Stimulated activated memory B cell treated with anti-CD40 and anti-IgM and Interleukin-4, amounts not matched to agents 10 μg/mL and 1 μg/mL and 100 μg/mL, for 72 hours (primary cell): Measurements from ENCODE around the gene KLRC3.
A peak's percentile ranks its signal among the peaks of the same experiment; 100 is the strongest.
"Not testable (repeated sequence)": the region's sequence is repeated elsewhere in the genome, so short reads cannot be mapped to it uniquely, and the experiment has no call there.

Experiments
- ATAC-seq: fragments of 150-1000 bp; cut with Tn5 transposase; 2 replicates; pipeline ENCODE4 v1.10.0; 2021
- H3K27ac Mint-ChIP-seq: one replicate; pipeline ENCODE4 v1.8.0; 2022; ENCODE audit warnings: mild to moderate bottlenecking, mixed read lengths
- H3K27me3 Mint-ChIP-seq: one replicate; pipeline ENCODE4 v1.8.0; 2022; ENCODE audit warnings: mixed read lengths
- H3K36me3 Mint-ChIP-seq: one replicate; pipeline ENCODE4 v1.8.0; 2022; ENCODE audit warnings: mixed read lengths
- H3K4me1 Mint-ChIP-seq: one replicate; pipeline ENCODE4 v1.8.0; 2022; ENCODE audit warnings: mixed read lengths
- H3K4me3 Mint-ChIP-seq: one replicate; pipeline ENCODE4 v1.8.0; 2022; ENCODE audit warnings: mild to moderate bottlenecking, moderate library complexity, mixed read lengths
- H3K9me3 Mint-ChIP-seq: one replicate; pipeline ENCODE4 v1.8.0; 2022; ENCODE audit warnings: mixed read lengths

Gene KLRC3

DNA sequence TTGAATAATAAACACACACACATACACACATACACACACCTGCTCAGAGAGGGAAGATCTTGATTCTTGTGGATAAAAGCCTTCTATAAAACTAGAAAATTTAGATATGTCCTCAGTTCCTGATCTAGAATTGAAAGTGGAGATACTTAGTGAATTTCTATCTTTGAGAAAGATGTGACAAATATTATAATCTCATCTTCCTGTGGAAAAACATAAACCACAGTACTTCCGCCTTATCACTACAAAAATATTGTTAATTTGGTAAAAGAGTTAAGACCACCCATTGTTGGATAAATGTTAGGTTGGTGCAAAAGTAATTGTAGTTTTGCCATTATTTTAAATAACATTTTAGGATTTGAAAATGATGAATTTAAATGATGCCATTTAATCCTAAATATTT is 30.5 kb downstream of the KLRC3 start, which contains the start of gene KLRK1:
TSS of gene KLRK1 (minus strand) at position 138 of the 400 bp plus-strand sequence. CDS start 1,231 bp downstream, outside the sequence.
- Mint-ChIP-seq H3K27me3 (no peaks in the 10 kb centered on the region), H3K4me3 (peak within 1 kb of the TSS; percentile 68), H3K36me3 (no peaks in the 10 kb centered on the region), H3K4me1 (peaks cover 20% of the 10 kb centered on the region), H3K27ac (peak within 1 kb of the TSS; percentile 77), H3K9me3 (no peaks in the 10 kb centered on the region)
- ATAC-seq = no peak

DNA sequence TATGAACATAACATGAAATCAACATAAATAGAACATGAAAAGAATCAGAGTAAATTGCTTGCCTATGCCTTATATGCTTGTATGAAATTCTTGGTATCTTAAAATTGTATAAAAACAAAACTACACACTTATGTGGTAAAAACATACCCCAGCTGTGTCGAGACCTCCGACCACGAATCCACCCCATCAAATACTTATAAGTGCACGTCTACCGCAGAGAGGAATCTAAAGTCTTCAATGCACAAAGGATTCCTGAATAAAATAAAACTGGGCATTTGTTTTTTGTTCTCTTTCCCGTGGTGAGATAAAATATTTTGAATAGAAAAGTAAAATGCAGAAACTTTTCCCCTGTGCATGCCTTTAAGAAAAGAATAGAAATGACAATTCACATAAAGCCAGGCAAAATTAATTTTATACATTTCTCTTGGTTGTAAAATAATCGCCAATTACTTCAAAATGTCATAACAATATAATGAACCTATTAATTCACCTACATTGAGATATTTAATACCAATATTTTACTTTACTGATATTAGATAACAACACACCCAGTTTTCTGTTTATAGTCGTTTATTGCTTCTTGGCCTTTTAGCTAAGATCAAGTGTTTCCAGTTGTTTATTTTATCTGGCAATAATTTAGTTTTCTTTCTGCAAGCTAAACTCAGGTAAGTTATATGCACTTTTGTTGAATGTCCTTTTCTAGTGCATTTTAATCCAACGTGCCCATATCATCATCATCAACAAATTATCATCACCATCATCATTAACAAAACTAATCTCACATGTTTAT is 31.6 kb downstream of the KLRC3 start:
- Mint-ChIP-seq H3K27ac (peak overlapping the region; percentile 77), H3K4me1 (peaks cover 12% of the 10 kb centered on the region), H3K4me3 (peak overlapping the region; percentile 68), H3K9me3 (peaks cover 5% of the 10 kb centered on the region), H3K36me3 (no peaks in the 10 kb centered on the region), H3K27me3 (peaks cover 11% of the 10 kb centered on the region)
- no peak for ATAC-seq

DNA sequence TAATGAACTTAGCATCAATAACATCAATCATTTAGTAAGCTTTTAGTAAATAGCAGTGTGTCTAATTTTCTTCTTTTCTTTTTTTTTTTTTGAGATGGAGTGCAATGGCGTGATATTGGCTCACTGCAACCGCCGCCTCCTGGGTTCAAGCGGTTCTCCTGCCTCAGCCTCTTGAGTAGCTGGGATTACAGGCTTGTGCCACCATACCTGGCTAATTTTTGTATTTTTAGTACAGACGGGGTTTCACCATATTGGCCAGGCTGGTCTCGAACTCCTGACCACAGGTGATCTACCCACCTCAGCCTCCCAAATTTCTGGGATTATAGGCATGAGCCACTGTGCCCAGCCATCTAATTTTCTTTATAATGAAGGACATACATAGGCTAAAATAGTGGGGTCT is 32.9 kb downstream of the KLRC3 start:
- not testable (repeated sequence) for ATAC-seq, H3K36me3 Mint-ChIP-seq, H3K4me1 Mint-ChIP-seq, H3K9me3 Mint-ChIP-seq, H3K4me3 Mint-ChIP-seq
- peak overlapping the region; percentile 37 for H3K27ac Mint-ChIP-seq
- H3K27me3 Mint-ChIP-seq = peaks cover 11% of the 10 kb centered on the region

DNA sequence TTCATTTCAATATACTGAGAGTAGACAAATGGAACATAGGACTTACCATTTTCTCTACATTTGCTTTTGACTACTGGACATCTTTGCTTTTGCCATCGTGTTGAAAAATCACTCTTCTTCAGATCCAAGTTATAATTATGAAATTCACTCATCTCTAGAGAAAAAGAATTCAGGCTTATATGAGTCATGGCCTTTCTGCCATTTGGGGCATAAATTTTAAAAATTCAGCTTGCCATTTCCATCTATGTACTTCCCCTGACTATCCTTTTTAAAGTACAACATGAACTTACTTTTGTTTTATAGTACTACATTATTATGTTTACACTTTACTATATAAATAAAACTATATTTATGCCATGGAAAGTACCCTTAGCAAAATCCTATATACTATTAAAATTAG is 33.5 kb downstream of the KLRC3 start:
- peak overlapping the region; percentile 37 for H3K27ac Mint-ChIP-seq
- peaks cover 12% of the 10 kb centered on the region for H3K27me3 Mint-ChIP-seq
- H3K9me3 Mint-ChIP-seq = peaks cover 5% of the 10 kb centered on the region
- peaks cover 7% of the 10 kb centered on the region for H3K4me1 Mint-ChIP-seq
- no peaks in the 10 kb centered on the region for H3K36me3 Mint-ChIP-seq
- H3K4me3 Mint-ChIP-seq = no peak overlapping the region
- ATAC-seq = no peak

DNA sequence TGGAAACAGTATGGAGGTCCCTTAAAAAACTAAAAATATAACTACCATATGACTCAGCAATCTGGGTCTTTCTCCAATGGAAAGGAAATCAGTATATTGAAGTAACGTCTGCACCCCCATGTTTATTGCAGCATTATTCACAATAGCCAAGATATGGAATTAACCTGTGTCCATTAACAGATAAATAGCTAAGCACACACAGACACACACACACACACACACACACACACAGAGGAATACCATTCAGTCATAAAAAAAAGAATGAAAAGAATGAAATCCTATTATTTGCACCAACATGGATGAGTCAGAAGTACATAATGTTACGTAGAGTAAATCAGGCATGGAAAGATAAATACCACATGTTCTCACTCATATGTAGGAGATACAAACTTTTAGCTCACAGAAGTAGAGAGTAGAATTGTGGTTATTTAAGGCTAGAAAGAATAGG is 35.2 kb downstream of the KLRC3 start:
- peak overlapping the region; percentile 0 for H3K4me3 Mint-ChIP-seq
- H3K27me3 Mint-ChIP-seq = peaks cover 29% of the 10 kb centered on the region
- H3K27ac Mint-ChIP-seq = no peak overlapping the region
- peaks cover 9% of the 10 kb centered on the region for H3K36me3 Mint-ChIP-seq
- H3K4me1 Mint-ChIP-seq = peaks cover 5% of the 10 kb centered on the region
- H3K9me3 Mint-ChIP-seq = peaks cover 5% of the 10 kb centered on the region
- no peak for ATAC-seq

DNA sequence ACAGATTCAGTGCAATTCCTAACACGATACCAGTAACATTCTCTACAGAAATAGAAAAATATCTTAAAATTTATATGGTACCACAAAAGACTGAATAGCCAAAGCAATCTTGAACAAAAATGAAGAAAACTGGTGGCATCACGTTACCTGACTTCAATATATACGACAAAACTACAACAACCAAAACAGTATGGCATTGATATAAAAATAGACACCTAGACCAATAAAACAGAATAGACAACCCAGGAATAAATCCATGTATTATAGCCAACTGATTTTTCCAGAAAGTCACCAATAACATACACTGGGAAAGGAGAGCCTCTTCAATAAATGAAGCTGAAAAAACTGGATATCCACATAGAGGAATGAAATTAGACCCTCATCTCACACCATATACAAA is 36.2 kb downstream of the KLRC3 start:
- peaks cover 31% of the 10 kb centered on the region for H3K27me3 Mint-ChIP-seq
- no peak overlapping the region for H3K27ac Mint-ChIP-seq
- H3K4me3 Mint-ChIP-seq = peak overlapping the region; percentile 13
- peaks cover 5% of the 10 kb centered on the region for H3K9me3 Mint-ChIP-seq
- no peaks in the 10 kb centered on the region for H3K4me1 Mint-ChIP-seq
- peaks cover 9% of the 10 kb centered on the region for H3K36me3 Mint-ChIP-seq
- no peak for ATAC-seq

DNA sequence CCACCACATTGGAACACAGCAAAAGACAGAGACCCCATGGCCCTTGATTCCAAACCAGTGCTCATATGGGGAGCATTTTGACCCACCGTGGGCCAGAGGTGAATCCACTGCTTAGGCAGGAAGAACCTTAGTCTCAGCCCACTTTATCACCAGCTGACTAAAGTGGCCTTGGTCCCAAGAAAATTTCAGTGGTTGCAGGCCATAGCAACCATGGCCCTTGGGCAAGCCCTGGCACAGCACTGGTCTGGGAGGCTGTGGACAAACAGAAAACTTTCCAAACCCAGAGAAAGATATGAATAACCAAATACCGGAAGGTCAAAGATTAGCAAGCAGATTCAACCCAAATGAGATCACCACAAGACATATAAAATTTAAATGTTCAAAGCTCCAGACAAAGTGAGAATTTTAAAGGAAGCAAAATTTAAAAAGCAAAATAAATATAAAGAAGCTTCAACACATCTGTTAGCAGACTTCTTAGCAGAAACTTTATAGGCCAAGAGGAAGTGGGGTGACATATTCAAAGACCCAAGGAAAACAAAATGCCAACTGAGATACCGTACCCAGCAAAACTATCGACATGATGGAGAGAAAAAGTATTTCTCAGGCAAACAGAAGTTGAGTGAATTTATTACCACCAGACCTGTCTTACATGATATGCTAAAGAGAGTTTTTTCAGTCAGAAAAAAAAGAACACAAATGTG is 38.3 kb downstream of the KLRC3 start:
- Mint-ChIP-seq H3K4me1 (no peaks in the 10 kb centered on the region), H3K4me3 (no peak overlapping the region), H3K27me3 (peaks cover 31% of the 10 kb centered on the region), H3K27ac (no peak overlapping the region), H3K9me3 (peaks cover 5% of the 10 kb centered on the region), H3K36me3 (peaks cover 9% of the 10 kb centered on the region)
- ATAC-seq = no peak

DNA sequence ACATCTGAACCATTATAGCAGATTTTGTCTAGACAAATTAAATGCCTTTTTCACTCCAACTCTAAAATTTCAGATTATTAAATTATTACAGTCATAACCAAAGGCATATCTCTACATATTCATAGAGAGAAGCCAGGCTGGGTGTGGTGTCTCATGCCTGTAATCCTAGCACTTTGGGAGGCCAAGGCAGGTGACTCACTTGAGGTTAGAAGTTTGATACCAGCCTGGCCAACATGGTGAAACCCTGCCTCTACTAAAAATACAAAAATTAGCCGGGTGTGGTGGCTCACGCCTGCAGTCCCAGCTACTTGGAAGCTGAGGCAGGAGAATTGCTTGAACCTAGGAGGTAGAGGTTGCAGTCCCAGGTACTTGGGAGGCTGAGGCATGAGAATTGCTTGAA is 41.7 kb downstream of the KLRC3 start:
- not testable (repeated sequence) for H3K9me3 Mint-ChIP-seq, H3K27ac Mint-ChIP-seq, H3K4me3 Mint-ChIP-seq, ATAC-seq, H3K4me1 Mint-ChIP-seq
- Mint-ChIP-seq H3K27me3 (peaks cover 20% of the 10 kb centered on the region), H3K36me3 (peaks cover 14% of the 10 kb centered on the region)

DNA sequence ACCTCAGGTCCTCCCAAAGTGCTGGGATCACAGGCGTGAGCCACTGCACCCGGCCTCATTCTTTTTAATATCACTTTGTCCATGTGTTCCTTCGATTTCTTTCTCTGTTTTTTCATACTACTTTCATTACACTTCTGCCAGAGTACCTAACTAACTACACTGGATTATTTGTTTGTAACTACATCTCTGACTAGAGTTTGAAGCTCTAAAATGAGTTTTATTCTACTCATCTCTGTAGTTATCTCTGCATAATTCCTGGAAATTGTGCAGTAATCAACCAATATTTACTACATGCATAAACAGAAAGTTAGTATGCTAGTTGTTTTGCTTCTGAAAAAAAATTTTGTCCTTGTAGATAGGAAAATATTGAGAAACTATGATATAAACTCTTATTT is 45.8 kb downstream of the KLRC3 start:
- no peak overlapping the region for H3K27ac Mint-ChIP-seq
- H3K4me3 Mint-ChIP-seq = no peak overlapping the region
- H3K9me3 Mint-ChIP-seq = no peaks in the 10 kb centered on the region
- H3K27me3 Mint-ChIP-seq = no peaks in the 10 kb centered on the region
- peaks cover 16% of the 10 kb centered on the region for H3K4me1 Mint-ChIP-seq
- peaks cover 5% of the 10 kb centered on the region for H3K36me3 Mint-ChIP-seq
- no peak for ATAC-seq

DNA sequence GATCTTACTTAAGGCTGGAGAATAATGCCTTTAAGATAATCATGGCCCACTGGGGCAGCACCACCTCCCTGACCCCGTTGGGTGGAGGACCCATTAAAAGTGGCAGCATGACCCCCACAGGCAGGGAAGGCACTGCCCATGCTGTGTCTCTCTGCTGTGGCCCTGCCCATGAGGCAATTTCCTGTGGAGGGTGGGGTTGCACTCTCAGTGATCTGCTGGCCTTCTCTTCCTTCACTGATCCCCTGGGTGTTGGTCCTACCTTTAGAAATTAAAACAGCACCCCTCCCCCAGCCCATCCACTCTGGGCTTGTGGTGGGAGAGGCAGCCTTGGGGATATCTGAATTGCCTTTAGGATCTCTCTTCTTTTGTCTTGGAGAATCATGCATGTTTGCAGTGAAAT is 47.8 kb downstream of the KLRC3 start:
- Mint-ChIP-seq H3K27ac (no peak overlapping the region), H3K36me3 (peaks cover 16% of the 10 kb centered on the region), H3K4me3 (no peak overlapping the region), H3K4me1 (peaks cover 16% of the 10 kb centered on the region), H3K9me3 (no peaks in the 10 kb centered on the region), H3K27me3 (no peaks in the 10 kb centered on the region)
- peak; percentile 24 for ATAC-seq

DNA sequence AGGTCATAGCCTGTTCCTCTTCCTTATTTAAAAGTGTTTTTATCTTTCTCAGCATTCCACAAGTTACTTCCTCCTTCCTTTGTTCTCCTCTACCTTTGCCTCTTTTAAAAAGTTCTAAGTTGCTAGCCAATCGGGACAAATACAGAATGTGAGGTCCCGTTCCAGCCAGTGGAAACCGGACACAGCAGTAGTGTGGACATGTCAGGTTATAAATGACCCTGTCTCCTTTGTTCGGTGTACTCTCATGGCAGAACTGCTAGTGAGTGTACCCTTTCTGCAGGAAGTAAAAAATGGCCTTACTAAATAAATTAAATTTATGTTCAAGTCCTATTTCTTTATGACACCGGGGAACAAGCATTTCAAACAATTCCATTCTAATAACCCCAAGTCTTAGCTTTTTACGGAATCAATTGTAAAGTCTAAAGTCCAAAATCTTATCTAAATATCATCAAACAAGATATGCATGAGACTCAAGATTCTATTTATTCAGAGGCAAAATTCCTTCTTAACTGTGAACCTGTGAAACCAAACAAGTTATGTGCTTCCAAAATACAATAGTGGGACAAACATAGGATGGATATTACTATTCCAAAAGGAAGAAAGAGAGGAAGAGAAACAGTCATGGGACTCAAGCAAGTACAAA is 48.4 kb downstream of the KLRC3 start:
- Mint-ChIP-seq H3K36me3 (peaks cover 16% of the 10 kb centered on the region), H3K4me1 (peaks cover 16% of the 10 kb centered on the region)
- H3K9me3 Mint-ChIP-seq, ATAC-seq, H3K27me3 Mint-ChIP-seq, H3K4me3 Mint-ChIP-seq, H3K27ac Mint-ChIP-seq: not testable (repeated sequence)

DNA sequence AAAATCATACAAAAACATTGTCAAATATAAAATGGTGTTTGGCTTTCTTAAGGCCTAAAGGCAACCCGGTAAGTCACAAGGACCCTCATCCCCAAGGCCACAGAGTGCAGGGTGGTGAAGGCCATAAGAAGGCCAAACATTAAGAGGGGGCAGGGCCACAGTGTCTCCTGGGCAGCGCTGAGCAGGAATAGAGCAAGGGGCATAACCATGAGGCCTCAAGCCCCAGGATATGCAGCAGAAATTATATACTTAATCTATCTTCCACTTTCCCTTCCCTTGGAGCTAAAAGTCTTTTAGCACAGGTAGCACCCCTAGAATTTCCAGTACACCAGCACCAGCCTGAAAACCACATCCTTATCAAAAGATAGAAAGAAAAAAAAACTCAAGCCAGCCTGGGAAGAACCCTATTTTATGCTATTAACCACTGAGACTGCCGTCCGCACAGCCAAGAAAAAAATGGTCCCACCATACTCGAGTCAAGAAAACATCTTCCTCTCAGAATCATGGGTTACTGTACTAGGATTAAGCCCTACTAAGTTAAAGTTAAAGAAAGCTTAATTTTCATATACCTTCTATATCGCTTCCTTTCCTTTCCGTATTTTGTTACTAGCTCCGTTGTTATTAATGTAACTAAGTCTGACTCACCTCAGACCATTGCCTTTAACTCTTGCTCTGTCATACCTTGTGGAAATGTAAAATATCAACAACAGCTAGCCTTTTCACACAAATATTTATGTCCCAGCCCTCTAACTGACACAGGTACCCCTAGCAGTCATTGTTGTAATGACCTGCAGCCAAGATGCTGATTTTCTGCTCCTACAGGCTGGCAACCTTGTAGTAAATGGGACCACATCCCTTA is 50.6 kb downstream of the KLRC3 start:
- no peak overlapping the region for H3K4me3 Mint-ChIP-seq
- no peaks in the 10 kb centered on the region for H3K9me3 Mint-ChIP-seq
- no peak overlapping the region for H3K27ac Mint-ChIP-seq
- H3K27me3 Mint-ChIP-seq = no peaks in the 10 kb centered on the region
- ATAC-seq = no peak
- peaks cover 11% of the 10 kb centered on the region for H3K36me3 Mint-ChIP-seq
- H3K4me1 Mint-ChIP-seq = peaks cover 16% of the 10 kb centered on the region

DNA sequence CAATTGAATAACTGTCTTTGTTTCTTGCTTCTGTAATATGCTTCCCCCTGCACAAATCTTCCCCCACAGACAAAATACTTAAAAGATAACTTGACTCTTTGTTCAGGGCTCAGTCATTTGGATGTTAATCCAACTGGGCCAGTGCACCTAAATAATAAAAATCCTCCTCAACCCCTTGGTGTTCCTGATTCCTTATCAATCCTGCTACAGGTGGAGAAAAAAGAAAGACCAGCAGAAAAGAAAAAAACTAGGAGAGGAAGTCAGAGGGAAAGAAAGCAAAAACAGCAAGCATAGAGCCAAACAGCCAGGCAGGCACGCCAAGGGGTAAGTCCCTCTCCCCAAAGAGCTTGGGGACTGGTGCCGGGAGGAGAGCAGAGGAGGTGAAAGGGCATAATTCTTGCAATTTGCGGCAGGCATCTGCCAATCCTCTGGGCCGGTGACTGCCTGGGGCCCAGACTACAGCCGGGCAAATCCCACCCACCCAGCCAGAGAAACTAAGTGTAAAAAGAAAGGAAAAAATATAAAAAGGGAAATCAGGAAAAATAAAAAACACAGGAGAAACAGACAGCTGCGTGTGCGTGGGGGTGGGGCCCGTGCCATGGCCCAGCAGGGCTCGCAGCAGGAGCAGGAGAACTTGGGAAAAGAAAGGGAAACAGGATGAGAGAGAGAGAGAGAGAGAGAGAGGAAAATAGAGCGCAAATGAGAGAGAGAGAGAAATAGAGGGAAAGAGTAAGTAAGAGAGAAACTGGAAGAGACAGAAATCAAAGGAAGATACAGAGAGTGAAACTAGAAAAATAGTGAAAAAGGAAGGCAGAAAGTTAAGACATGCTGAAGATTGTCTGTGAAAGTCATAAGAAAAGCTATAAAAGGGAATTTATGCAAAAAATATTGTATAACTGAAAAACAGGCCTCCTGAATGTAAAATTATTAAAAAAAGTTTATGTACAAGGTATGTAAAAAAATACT is 51.9 kb downstream of the KLRC3 start:
- Mint-ChIP-seq H3K4me3 (no peak overlapping the region), H3K27ac (no peak overlapping the region), H3K4me1 (peaks cover 16% of the 10 kb centered on the region), H3K36me3 (peaks cover 11% of the 10 kb centered on the region), H3K27me3 (no peaks in the 10 kb centered on the region), H3K9me3 (no peaks in the 10 kb centered on the region)
- no peak for ATAC-seq

DNA sequence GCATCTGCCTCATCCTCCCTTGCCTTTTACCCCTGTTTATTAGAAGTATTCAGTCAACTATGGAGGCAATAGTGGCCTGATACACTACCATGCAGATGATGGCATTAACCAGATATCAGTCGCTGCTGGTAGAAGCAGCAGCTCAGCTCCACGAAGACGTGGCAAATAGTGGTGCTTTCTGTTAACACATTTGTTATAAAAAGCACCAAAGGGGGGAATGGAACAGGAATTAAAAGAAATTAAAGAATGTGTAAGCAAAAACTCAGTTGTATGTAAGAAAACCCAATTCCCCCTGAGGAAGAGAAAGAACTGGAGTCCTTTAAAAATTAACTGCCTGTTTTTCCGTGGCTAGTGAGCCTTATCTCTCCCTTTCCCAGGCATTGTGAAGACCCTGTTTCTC is 52.7 kb downstream of the KLRC3 start:
- H3K27ac Mint-ChIP-seq, H3K4me3 Mint-ChIP-seq, H3K9me3 Mint-ChIP-seq, ATAC-seq, H3K27me3 Mint-ChIP-seq: not testable (repeated sequence)
- peaks cover 12% of the 10 kb centered on the region for H3K4me1 Mint-ChIP-seq
- peaks cover 11% of the 10 kb centered on the region for H3K36me3 Mint-ChIP-seq
